Measurements from ENCODE around the gene ERCC6L2. TPM values are rescaled to one million over a fixed set of nuclear protein-coding genes. Genes with fewer than 3 reads are reported as not detected.

The ERCC6L2 gene
- total RNA-seq, 2 experiments from 2014 or later: 30.8 to 31.3 TPM

- ChIA-PET POLR2A (no interaction called here), CTCF (interaction anchor here (1.2 to 1.6 kb wide), 2 partner anchors 8 to 18 kb away, joined by 3 to 5 read pairs; no protein-coding TSS in a partner anchor)
- Mint-ChIP-seq H3K27me3 (no peaks in the 10 kb centered on the region), H3K36me3 (ENCODE audit: low read depth) (peaks cover 62% of the 10 kb centered on the region), H3K9me3 (no peaks in the 10 kb centered on the region), H3K4me3 (no peak overlapping the region), H3K27ac (no peak overlapping the region), H3K4me1 (ENCODE audit: low read depth) (no peaks in the 10 kb centered on the region)
- H3K27me3 ChIP-seq (ENCODE audit: control insufficient read depth in 1 of 2, insufficient read depth in 2 of 2, low read length in 2 of 2): no peaks in the 10 kb centered on the region
- no peaks in the 10 kb centered on the region for H3K4me1 ChIP-seq (ENCODE audit: insufficient read depth, low read length)
- no peak for DNase-seq
- intact Hi-C loops (cut with DNase I, micrococcal nuclease): no loop called here
- H3K9me3 ChIP-seq (ENCODE audit: control insufficient read depth in 1 of 2, insufficient read depth in 1 of 2, low read length in 2 of 2): peaks cover 0 to 16% of the 10 kb centered on the region in 2 experiments
- ATAC-seq (ENCODE audit: poor library complexity): no peak
- H3K36me3 ChIP-seq (ENCODE audit: insufficient read depth, low read length): peaks cover 3% of the 10 kb centered on the region
- no peak overlapping the region for H3K27ac ChIP-seq (ENCODE audit: low read depth in 1 of 2, low read length in 2 of 2)
- no peak overlapping the region for H3K4me3 ChIP-seq (ENCODE audit: low read length)
- no peak for TF ChIP-seq CTCF (IDR thresholded peaks at IDR 0.05)
These were observed 123.9 kb downstream of the ERCC6L2 start for GRCh38 chr9:95999390-95999789.

- H3K27ac ChIP-seq (ENCODE audit: low read depth in 1 of 2, low read length in 2 of 2): no peak overlapping the region
- no peak for TF ChIP-seq CTCF (IDR thresholded peaks at IDR 0.05)
- H3K27me3 ChIP-seq (ENCODE audit: control insufficient read depth in 1 of 2, insufficient read depth in 2 of 2, low read length in 2 of 2): no peaks in the 10 kb centered on the region
- intact Hi-C loops (cut with DNase I, micrococcal nuclease): no loop called here
- H3K9me3 ChIP-seq (ENCODE audit: control insufficient read depth in 1 of 2, insufficient read depth in 1 of 2, low read length in 2 of 2): peaks cover 0 to 16% of the 10 kb centered on the region in 2 experiments
- peaks cover 15% of the 10 kb centered on the region for H3K4me1 ChIP-seq (ENCODE audit: insufficient read depth, low read length)
- Mint-ChIP-seq H3K27ac (no peak overlapping the region), H3K9me3 (no peaks in the 10 kb centered on the region), H3K27me3 (no peaks in the 10 kb centered on the region), H3K36me3 (ENCODE audit: low read depth) (peaks cover 23% of the 10 kb centered on the region), H3K4me3 (no peak overlapping the region), H3K4me1 (ENCODE audit: low read depth) (peaks cover 13% of the 10 kb centered on the region)
- H3K4me3 ChIP-seq (ENCODE audit: low read length): no peak overlapping the region
- POLR2A ChIA-PET: interaction anchor here (1.0 kb wide), 1 partner anchor 77 kb away, joined by 3 read pairs; no protein-coding TSS in a partner anchor
- DNase-seq (no peak), ATAC-seq (ENCODE audit: poor library complexity) (no peak)
- H3K36me3 ChIP-seq (ENCODE audit: insufficient read depth, low read length): peaks cover 24% of the 10 kb centered on the region
- CTCF ChIA-PET: no interaction called here
These were observed 128.9 kb downstream of the ERCC6L2 start for GRCh38 chr9:96004379-96004778.

GRCh38 chr9:96006296-96006879 is 130.9 kb downstream of the ERCC6L2 start:
- POLR2A ChIA-PET: no interaction called here
- CTCF ChIA-PET: interaction anchor here (2.5 kb wide), 1 partner anchor 7 kb away, joined by 5 read pairs; no protein-coding TSS in a partner anchor

More at GRCh38 chr9:96006296-96006879, 130.9 kb downstream of the ERCC6L2 start:
- Mint-ChIP-seq H3K9me3 (no peaks in the 10 kb centered on the region), H3K27me3 (no peaks in the 10 kb centered on the region), H3K4me1 (ENCODE audit: low read depth) (peaks cover 31% of the 10 kb centered on the region), H3K27ac (no peak overlapping the region), H3K4me3 (no peak overlapping the region), H3K36me3 (ENCODE audit: low read depth) (peaks cover 20% of the 10 kb centered on the region)
- H3K4me1 ChIP-seq (ENCODE audit: insufficient read depth, low read length): peaks cover 33% of the 10 kb centered on the region
- intact Hi-C loops (cut with DNase I, micrococcal nuclease): no loop called here
- ATAC-seq (ENCODE audit: poor library complexity): no peak
- no peak for TF ChIP-seq CTCF (IDR thresholded peaks at IDR 0.05)
- no peak for DNase-seq
- no peak overlapping the region for H3K27ac ChIP-seq (ENCODE audit: low read depth in 1 of 2, low read length in 2 of 2)
- peaks cover 24% of the 10 kb centered on the region for H3K36me3 ChIP-seq (ENCODE audit: insufficient read depth, low read length)
- H3K9me3 ChIP-seq (ENCODE audit: control insufficient read depth in 1 of 2, insufficient read depth in 1 of 2, low read length in 2 of 2): peaks cover 0 to 12% of the 10 kb centered on the region in 2 experiments
- H3K4me3 ChIP-seq (ENCODE audit: low read length): no peak overlapping the region
- H3K27me3 ChIP-seq (ENCODE audit: control insufficient read depth in 1 of 2, insufficient read depth in 2 of 2, low read length in 2 of 2): no peaks in the 10 kb centered on the region
